ENCODE measurements around the gene MON2.
"Not testable (repeated sequence)": the region's sequence is repeated elsewhere in the genome, so short reads cannot be mapped to it uniquely, and the experiment has no call there.

The MON2 gene

GRCh38 chr12:62559366-62559765 is 92.7 kb downstream of the MON2 start:
- not testable (repeated sequence) for DNase-seq

GRCh38 chr12:62562846-62563245 is 96.2 kb downstream of the MON2 start:
- DNase-seq, result no peak

GRCh38 chr12:62575036-62575435 is 108.4 kb downstream of the MON2 start:
- no peak for DNase-seq

GRCh38 chr12:62576503-62576902 is 109.9 kb downstream of the MON2 start:
- DNase-seq, result no peak

- no peak for DNase-seq
These were observed 112.1 kb downstream of the MON2 start for GRCh38 chr12:62578726-62579125.

GRCh38 chr12:62581288-62582064 is 114.8 kb downstream of the MON2 start:
- no peak for DNase-seq

- no peak for DNase-seq
These were observed 115.4 kb downstream of the MON2 start for GRCh38 chr12:62582065-62582366.

- DNase-seq, result no peak
These were observed 118.0 kb downstream of the MON2 start for GRCh38 chr12:62584619-62585018.

- no peak for DNase-seq
These were observed 120.2 kb downstream of the MON2 start for GRCh38 chr12:62586850-62587249.

GRCh38 chr12:62588916-62589315 is 122.3 kb downstream of the MON2 start:
- DNase-seq, result no peak

GRCh38 chr12:62597253-62597652 is 130.6 kb downstream of the MON2 start:
- no peak for DNase-seq

GRCh38 chr12:62598846-62599245 is 132.2 kb downstream of the MON2 start:
- no peak for DNase-seq

- no peak for DNase-seq
These were observed 133.3 kb downstream of the MON2 start for GRCh38 chr12:62599854-62600437.

GRCh38 chr12:62601765-62602164 is 135.1 kb downstream of the MON2 start:
- no peak for DNase-seq

- peak; percentile 87 for DNase-seq
These were observed 135.8 kb downstream of the MON2 start for GRCh38 chr12:62602255-62603060.

GRCh38 chr12:62603061-62603810 is 136.6 kb downstream of the MON2 start:
- peak; percentile 80 for DNase-seq

GRCh38 chr12:62603811-62604098 is 137.1 kb downstream of the MON2 start:
- no peak for DNase-seq

GRCh38 chr12:62604373-62604772 is 137.7 kb downstream of the MON2 start:
- DNase-seq, result no peak

GRCh38 chr12:62604871-62605270 is 138.2 kb downstream of the MON2 start:
- DNase-seq, result no peak

GRCh38 chr12:62605981-62606380 is 139.4 kb downstream of the MON2 start:
- no peak for DNase-seq

- no peak for DNase-seq
These were observed 140.0 kb downstream of the MON2 start for GRCh38 chr12:62606654-62607053.

GRCh38 chr12:62613081-62613480 is 146.5 kb downstream of the MON2 start:
- DNase-seq, result no peak

- DNase-seq, result no peak
These were observed 151.7 kb downstream of the MON2 start for GRCh38 chr12:62618319-62618718.

GRCh38 chr12:62618930-62619329 is 152.3 kb downstream of the MON2 start:
- no peak for DNase-seq

Data from activated CD4-positive, CD25-positive, alpha-beta regulatory T cell treated with anti-CD3 and anti-CD28 coated beads, Interleukin-2, amount 50 U/mL, for 72 hours (primary cell).